Caco-2 (cell line): ENCODE measurements around the gene TRUB1. TPM values are rescaled to one million over a fixed set of nuclear protein-coding genes. Genes with fewer than 3 reads are reported as not detected.

Experiments used
- BruUV-seq: library from RNA; stranded (reverse); fragments of 400-500 nt; replicated peaks from 2 replicates; lab custom pipeline; 2021; lab: Mats Ljungman, UMichigan
- CTCF ChIA-PET: fragments of 300-600 bp; sonication (Branson Sonifier 250); formaldehyde crosslinking; loops from one replicate; lab custom pipeline; 2022; ENCODE audit warnings: antibody characterized with exemption; lab: Charles Lee
- POLR2A ChIA-PET: fragments of 300-600 bp; sonication (Branson Sonifier 250); formaldehyde crosslinking; loops from one replicate; lab custom pipeline; 2022; ENCODE audit warnings: antibody characterized with exemption; lab: Charles Lee
- DNase-seq, 2 experiments: peaks; one replicate each; pipeline versions ENCODE4 v3.0.0 to v3.0.0-alpha.2; 2020 to 2022
- H3K27me3 ChIP-seq: replicated peaks from 2 replicates; pipeline ENCODE4 v1.6.0; 2011; ENCODE audit warnings: low read length; ENCODE audit not compliant: control insufficient read depth, insufficient read depth
- H3K36me3 ChIP-seq: 2 replicates; pipeline ENCODE4 v1.5.1; 2011; ENCODE audit warnings: low read length; ENCODE audit not compliant: control insufficient read depth, insufficient read depth
- H3K4me1 ChIP-seq: fragments of 250-450 bp; sonication (Bioruptor Pico); 2 replicates; pipeline ENCODE4 v1.5.1; 2020; ENCODE audit warnings: mild to moderate bottlenecking
- H3K4me3 ChIP-seq: 2 replicates; pipeline ENCODE4 v1.5.1; 2011; ENCODE audit warnings: low read depth, mild to moderate bottlenecking, control low read depth, low read length
- H3K9me3 ChIP-seq: fragments of 250-450 bp; sonication (Bioruptor Pico); 2 replicates; pipeline ENCODE4 v1.5.1; 2020; ENCODE audit warnings: mild to moderate bottlenecking, moderate library complexity
- H3K27ac Mint-ChIP-seq: one replicate; pipeline ENCODE4 v1.8.0; 2022; ENCODE audit warnings: mixed read lengths; ENCODE audit not compliant: unreplicated experiment
- H3K27me3 Mint-ChIP-seq: one replicate; pipeline ENCODE4 v1.8.0; 2022; ENCODE audit warnings: mixed read lengths; ENCODE audit not compliant: insufficient read depth, unreplicated experiment
- H3K36me3 Mint-ChIP-seq: one replicate; pipeline ENCODE4 v1.8.0; 2022; ENCODE audit warnings: mild to moderate bottlenecking, mixed read lengths; ENCODE audit not compliant: insufficient read depth, unreplicated experiment
- H3K4me1 Mint-ChIP-seq: one replicate; pipeline ENCODE4 v1.8.0; 2022; ENCODE audit warnings: low read depth, mixed read lengths; ENCODE audit not compliant: unreplicated experiment
- H3K4me3 Mint-ChIP-seq: one replicate; pipeline ENCODE4 v1.8.0; 2022; ENCODE audit warnings: mild to moderate bottlenecking, moderate library complexity, mixed read lengths; ENCODE audit not compliant: unreplicated experiment
- H3K9me3 Mint-ChIP-seq: one replicate; pipeline ENCODE4 v1.8.0; 2022; ENCODE audit warnings: mixed read lengths; ENCODE audit not compliant: unreplicated experiment
- CTCF ChIP-seq, 2 experiments: fragments of 200-600 bp in 1 of 2; IDR thresholded peaks; 1 replicate in 1 of 2; 2 replicates in 1 of 2; pipeline versions ENCODE4 v1.5.1 to v1.8.0; 2011 to 2022; ENCODE audit warnings: antibody characterized with exemption in 1 of 2, control low read depth in 1 of 2, inconsistent platforms in 1 of 2, low read depth in 1 of 2, low read length in 1 of 2, mild to moderate bottlenecking in 1 of 2, moderate library complexity in 1 of 2; ENCODE audit not compliant: insufficient read depth in 1 of 2, severe bottlenecking in 1 of 2, unreplicated experiment in 1 of 2
- intact Hi-C: fragments of 100-400 bp; cut with micrococcal nuclease; formaldehyde crosslinking; loops from one replicate; pipeline ENCODE4 v1.10.0; 2022; ENCODE audit not compliant: unreplicated experiment
- total RNA-seq: library from RNA; stranded (reverse); gene quantifications from 2 replicates; pipeline ENCODE4 v1.2.3, GENCODE V29; 2022

Gene TRUB1
- total RNA-seq, 1 experiment from 2014 or later: 22.0 TPM

- H3K4me3 ChIP-seq: no peak overlapping the region
- Mint-ChIP-seq H3K4me1 (no peaks in the 10 kb centered on the region), H3K27me3 (peaks cover 6% of the 10 kb centered on the region), H3K27ac (no peak overlapping the region), H3K9me3 (no peaks in the 10 kb centered on the region), H3K4me3 (no peak overlapping the region), H3K36me3 (no peaks in the 10 kb centered on the region)
- H3K27me3 ChIP-seq: no peaks in the 10 kb centered on the region
- POLR2A ChIA-PET: no interaction called here
- H3K9me3 ChIP-seq: no peaks in the 10 kb centered on the region
- intact Hi-C loops: no loop called here
- no peak for TF ChIP-seq CTCF (IDR thresholded peaks at IDR 0.05; ENCODE audit: insufficient read depth in 1 of 2, low read depth in 1 of 2, low read length in 1 of 2, severe bottlenecking in 1 of 2, unreplicated experiment in 1 of 2)
- H3K36me3 ChIP-seq: no peaks in the 10 kb centered on the region
- H3K4me1 ChIP-seq: no peaks in the 10 kb centered on the region
- CTCF ChIA-PET: interaction anchor here (0.8 kb wide), 1 partner anchor 72 kb away, joined by 3 read pairs; no protein-coding TSS in a partner anchor
- BruUV-seq: no TSS peak
- DNase-seq: no peak
These were observed 88.7 kb downstream of the TRUB1 start for GRCh38 chr10:115026746-115027140.

Other genes with a start within 250 kb of the TRUB1 start
- 15.2 and 15.3 TPM in 2 replicates for gene FHIP2A, start 116.4 kb upstream of the TRUB1 start, total RNA-seq
- not detected in 2 replicates for gene ATRNL1, start 155.2 kb downstream of the TRUB1 start, total RNA-seq